Type B pancreatic cell (in vitro differentiated cells): ENCODE measurements around the gene MARK3. TPM values are rescaled to one million over a fixed set of nuclear protein-coding genes. Genes with fewer than 3 reads are reported as not detected.

Source experiments
- DNase-seq: peaks from one replicate; pipeline ENCODE4 v3.0.0; 2021; ENCODE audit warnings: mixed read lengths; ENCODE audit not compliant: unreplicated experiment; ENCODE audit errors: extremely low spot score
- H3K27ac Mint-ChIP-seq: 2 replicates; pipeline ENCODE4 v1.8.0; 2021; ENCODE audit warnings: mild to moderate bottlenecking, mixed read lengths
- H3K27me3 Mint-ChIP-seq: 2 replicates; pipeline ENCODE4 v1.8.0; 2021; ENCODE audit warnings: mixed read lengths
- H3K36me3 Mint-ChIP-seq: 2 replicates; pipeline ENCODE4 v1.8.0; 2021; ENCODE audit warnings: mixed read lengths
- H3K4me1 Mint-ChIP-seq: one replicate; pipeline ENCODE4 v1.8.0; 2021; ENCODE audit warnings: mixed read lengths; ENCODE audit not compliant: unreplicated experiment
- H3K4me3 Mint-ChIP-seq: 2 replicates; pipeline ENCODE4 v1.8.0; 2021; ENCODE audit warnings: mild to moderate bottlenecking, mixed read lengths
- H3K9me3 Mint-ChIP-seq: 2 replicates; pipeline ENCODE4 v1.8.0; 2021; ENCODE audit warnings: mixed read lengths
- total RNA-seq: library from RNA; stranded (reverse); gene quantifications from 2 replicates; pipeline ENCODE4 v1.2.1, GENCODE V29; 2021; ENCODE audit warnings: low replicate concordance
- TF ChIP-seq, protein P1 (sequence below): fragments of 200-600 bp; sonication (generic); conservative IDR thresholded peaks from 2 replicates; pipeline ENCODE4 v1.5.0; 2021; ENCODE audit warnings: antibody characterized with exemption, mild to moderate bottlenecking

Gene MARK3
- total RNA-seq, 1 donor from 2014 or later: 91.4 TPM

DNA sequence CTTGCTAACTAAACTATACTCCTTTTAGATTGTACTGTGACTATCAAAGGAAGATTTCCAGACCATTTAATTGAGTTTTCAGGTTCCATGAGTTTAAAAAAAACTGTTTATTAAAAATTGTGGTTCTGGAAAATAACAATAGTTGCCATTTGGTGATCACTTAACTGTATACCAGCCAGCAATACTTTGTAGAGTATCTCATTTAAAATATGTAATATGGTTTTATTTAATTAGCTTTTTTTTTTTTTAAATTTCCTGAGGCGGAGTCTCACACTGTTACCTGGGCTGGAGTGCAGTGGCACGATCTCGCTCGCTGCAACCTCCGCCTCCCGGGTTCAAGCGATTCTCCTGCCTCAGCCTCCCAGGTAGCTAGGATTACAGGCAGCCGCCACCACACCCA is 7.4 kb downstream of the MARK3 start:
- H3K27me3 Mint-ChIP-seq: no peaks in the 10 kb centered on the region
- TF ChIP-seq, protein P1, sequence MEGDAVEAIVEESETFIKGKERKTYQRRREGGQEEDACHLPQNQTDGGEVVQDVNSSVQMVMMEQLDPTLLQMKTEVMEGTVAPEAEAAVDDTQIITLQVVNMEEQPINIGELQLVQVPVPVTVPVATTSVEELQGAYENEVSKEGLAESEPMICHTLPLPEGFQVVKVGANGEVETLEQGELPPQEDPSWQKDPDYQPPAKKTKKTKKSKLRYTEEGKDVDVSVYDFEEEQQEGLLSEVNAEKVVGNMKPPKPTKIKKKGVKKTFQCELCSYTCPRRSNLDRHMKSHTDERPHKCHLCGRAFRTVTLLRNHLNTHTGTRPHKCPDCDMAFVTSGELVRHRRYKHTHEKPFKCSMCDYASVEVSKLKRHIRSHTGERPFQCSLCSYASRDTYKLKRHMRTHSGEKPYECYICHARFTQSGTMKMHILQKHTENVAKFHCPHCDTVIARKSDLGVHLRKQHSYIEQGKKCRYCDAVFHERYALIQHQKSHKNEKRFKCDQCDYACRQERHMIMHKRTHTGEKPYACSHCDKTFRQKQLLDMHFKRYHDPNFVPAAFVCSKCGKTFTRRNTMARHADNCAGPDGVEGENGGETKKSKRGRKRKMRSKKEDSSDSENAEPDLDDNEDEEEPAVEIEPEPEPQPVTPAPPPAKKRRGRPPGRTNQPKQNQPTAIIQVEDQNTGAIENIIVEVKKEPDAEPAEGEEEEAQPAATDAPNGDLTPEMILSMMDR: no peak
- no peak overlapping the region for H3K4me3 Mint-ChIP-seq
- peaks cover 5% of the 10 kb centered on the region for H3K36me3 Mint-ChIP-seq
- no peaks in the 10 kb centered on the region for H3K9me3 Mint-ChIP-seq
- DNase-seq: no peak
- H3K27ac Mint-ChIP-seq: no peak overlapping the region
- H3K4me1 Mint-ChIP-seq: peaks cover 40% of the 10 kb centered on the region

GRCh38 chr14:103393070-103393469 is 7.9 kb downstream of the MARK3 start:
- H3K9me3 Mint-ChIP-seq: no peaks in the 10 kb centered on the region
- TF ChIP-seq, protein P1: no peak
- H3K36me3 Mint-ChIP-seq: peaks cover 5% of the 10 kb centered on the region
- H3K27me3 Mint-ChIP-seq: no peaks in the 10 kb centered on the region
- no peak overlapping the region for H3K4me3 Mint-ChIP-seq
- H3K4me1 Mint-ChIP-seq: peaks cover 45% of the 10 kb centered on the region
- no peak overlapping the region for H3K27ac Mint-ChIP-seq
- no peak for DNase-seq

DNA sequence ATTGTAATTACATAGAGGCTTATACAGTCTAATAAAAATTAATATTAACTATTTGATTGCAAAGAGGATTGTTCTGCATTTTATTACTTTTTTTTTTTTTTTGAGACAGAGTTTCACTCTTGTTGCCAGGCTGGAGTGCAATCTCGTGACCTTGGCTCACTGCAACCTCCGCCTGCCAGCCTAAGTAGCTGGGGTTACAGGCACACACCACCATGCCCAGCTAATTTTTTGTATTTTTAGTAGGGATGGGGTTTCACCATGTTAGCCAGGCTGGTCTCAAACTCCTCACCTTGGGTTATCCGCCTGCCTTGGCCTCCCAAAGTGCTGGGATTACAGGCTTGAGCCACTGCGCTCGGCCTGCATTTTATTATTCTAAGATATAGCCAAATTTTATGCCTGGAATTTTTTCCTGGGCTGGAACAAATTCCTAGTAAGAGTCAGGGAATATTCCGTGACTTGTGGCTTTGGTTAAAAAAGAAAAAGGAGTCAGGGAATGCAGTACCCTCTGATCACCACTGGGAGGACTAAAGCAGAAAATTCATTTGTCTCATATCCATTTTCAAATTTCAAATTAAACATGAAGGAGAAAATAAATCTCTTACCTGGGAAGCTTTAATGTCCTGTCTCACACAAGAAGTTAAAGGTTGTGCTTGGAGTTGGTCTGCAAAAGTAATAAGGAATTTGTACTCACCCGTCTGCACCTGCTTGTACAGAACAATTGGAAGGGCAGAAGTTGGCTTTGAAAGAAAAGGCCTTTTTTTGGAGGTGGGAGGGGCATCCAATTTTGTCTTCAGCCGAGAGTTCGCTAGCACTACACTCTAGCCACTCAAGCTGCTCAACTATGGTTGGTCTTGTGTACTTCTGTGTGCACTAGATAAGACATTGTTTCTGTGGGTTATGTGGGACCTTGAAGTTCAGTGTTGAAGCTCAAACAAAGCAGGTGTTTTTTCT is 8.7 kb downstream of the MARK3 start:
- DNase-seq: no peak
- H3K27ac Mint-ChIP-seq: no peak overlapping the region
- H3K27me3 Mint-ChIP-seq: no peaks in the 10 kb centered on the region
- H3K9me3 Mint-ChIP-seq: no peaks in the 10 kb centered on the region
- H3K36me3 Mint-ChIP-seq: no peaks in the 10 kb centered on the region
- peak overlapping the region; percentile 10 for H3K4me3 Mint-ChIP-seq
- TF ChIP-seq, protein P1: peak; percentile 86
- H3K4me1 Mint-ChIP-seq: peaks cover 45% of the 10 kb centered on the region

DNA sequence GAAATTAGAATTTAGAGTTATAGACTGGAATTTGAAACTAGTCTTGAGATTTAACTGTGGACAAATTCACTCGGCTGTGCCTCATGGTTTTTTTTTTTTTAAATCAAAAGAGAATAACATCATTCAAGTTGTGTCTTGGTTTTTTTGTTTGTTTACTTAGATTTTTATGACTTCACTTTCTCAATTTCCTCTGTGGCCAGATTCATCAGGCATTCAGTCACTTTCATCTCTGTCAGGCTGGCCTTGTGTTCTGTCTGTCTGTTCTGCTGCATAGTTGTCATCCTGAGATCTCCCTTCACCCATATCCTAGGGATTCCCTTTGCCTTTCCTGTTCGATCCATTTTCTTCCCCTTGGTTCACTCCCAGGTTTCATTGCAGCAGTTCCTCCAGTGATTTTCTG is 10.0 kb downstream of the MARK3 start:
- DNase-seq: no peak
- no peak overlapping the region for H3K4me3 Mint-ChIP-seq
- no peaks in the 10 kb centered on the region for H3K9me3 Mint-ChIP-seq
- no peaks in the 10 kb centered on the region for H3K27me3 Mint-ChIP-seq
- H3K36me3 Mint-ChIP-seq: no peaks in the 10 kb centered on the region
- TF ChIP-seq, protein P1: no peak
- H3K27ac Mint-ChIP-seq: no peak overlapping the region
- H3K4me1 Mint-ChIP-seq: peaks cover 49% of the 10 kb centered on the region

- TF ChIP-seq, protein P1: no peak
- H3K27me3 Mint-ChIP-seq: no peaks in the 10 kb centered on the region
These were observed 11.2 kb downstream of the MARK3 start for GRCh38 chr14:103396463-103396862.

More at GRCh38 chr14:103396463-103396862, 11.2 kb downstream of the MARK3 start:
- DNase-seq: no peak
- peaks cover 53% of the 10 kb centered on the region for H3K4me1 Mint-ChIP-seq
- no peak overlapping the region for H3K27ac Mint-ChIP-seq
- H3K4me3 Mint-ChIP-seq: no peak overlapping the region
- no peaks in the 10 kb centered on the region for H3K36me3 Mint-ChIP-seq
- peaks cover under 1% of the 10 kb centered on the region for H3K9me3 Mint-ChIP-seq
